Raji (cell line): Measurements from ENCODE around the gene MIGA1.

ENCODE experiments used
- POLR2A ChIP-seq: IDR thresholded peaks from 2 replicates; pipeline ENCODE4 v1.6.1; 2011; ENCODE audit warnings: low read depth, low read length, control low read depth; ENCODE audit not compliant: insufficient read depth

MIGA1 gene

GRCh38 chr1:77779529-77780281 is at the start of gene MIGA1:
Gene MIGA1 (plus strand): TSS chr1:77779649. CDS start chr1:77783253, 3,604 bp downstream.
- TF ChIP-seq POLR2A, result peak; percentile 65

- no peak for TF ChIP-seq POLR2A
These were observed 47.4 kb upstream of the MIGA1 start for GRCh38 chr1:77732090-77732489.

GRCh38 chr1:77739235-77739634 is 40.2 kb upstream of the MIGA1 start:
- TF ChIP-seq POLR2A, result no peak

- no peak for TF ChIP-seq POLR2A
These were observed 38.1 kb upstream of the MIGA1 start for GRCh38 chr1:77741316-77741715.

- no peak for TF ChIP-seq POLR2A
These were observed 37.4 kb upstream of the MIGA1 start for GRCh38 chr1:77742011-77742555.

- no peak for TF ChIP-seq POLR2A
These were observed 34.9 kb upstream of the MIGA1 start for GRCh38 chr1:77744576-77744975.

- TF ChIP-seq POLR2A, result no peak
These were observed 23.2 kb upstream of the MIGA1 start for GRCh38 chr1:77756052-77756754.

- TF ChIP-seq POLR2A, result no peak
These were observed 22.3 kb upstream of the MIGA1 start for GRCh38 chr1:77757066-77757584.

GRCh38 chr1:77757603-77758002 is 21.8 kb upstream of the MIGA1 start:
- TF ChIP-seq POLR2A, result no peak

- TF ChIP-seq POLR2A, result peak; percentile 79
These were observed 20.1 kb upstream of the MIGA1 start, which contains the start of gene USP33 for GRCh38 chr1:77759071-77760028. Gene USP33 (minus strand): TSS chr1:77759852. CDS start chr1:77741697, 18,155 bp downstream.

- no peak for TF ChIP-seq POLR2A
These were observed 17.4 kb upstream of the MIGA1 start for GRCh38 chr1:77762072-77762476.

GRCh38 chr1:77768006-77768405 is 11.4 kb upstream of the MIGA1 start:
- no peak for TF ChIP-seq POLR2A

- TF ChIP-seq POLR2A, result no peak
These were observed 3.3 kb upstream of the MIGA1 start for GRCh38 chr1:77776007-77776700.

GRCh38 chr1:77781683-77782082 is 2.2 kb downstream of the MIGA1 start:
- no peak for TF ChIP-seq POLR2A

- TF ChIP-seq POLR2A, result no peak
These were observed 3.7 kb downstream of the MIGA1 start for GRCh38 chr1:77783141-77783540.

GRCh38 chr1:77794550-77794949 is 15.1 kb downstream of the MIGA1 start:
- TF ChIP-seq POLR2A, result no peak
